Uterus (tissue), 2 donors: Measurements from ENCODE around the gene PRRT1B.

ENCODE experiments used
- POLR2A ChIP-seq, 2 donors: fragments of 450-650 bp; IDR thresholded peaks; one replicate each; pipeline ENCODE4 v1.6.1; 2016; ENCODE audit warnings: antibody characterized with exemption in 2 of 2, mild to moderate bottlenecking in 1 of 2, moderate library complexity in 1 of 2
- TF ChIP-seq, protein P1 (sequence below), 4 experiments: fragments of 200-600 bp in 2 of 4; fragments of 450-650 bp in 2 of 4; sonication (generic) in 2 of 4; IDR thresholded peaks; one replicate each; pipeline ENCODE4 v1.5.1; 2016 to 2019; ENCODE audit warnings: antibody characterized with exemption in 4 of 4, mild to moderate bottlenecking in 2 of 4, moderate library complexity in 1 of 4

DNA sequence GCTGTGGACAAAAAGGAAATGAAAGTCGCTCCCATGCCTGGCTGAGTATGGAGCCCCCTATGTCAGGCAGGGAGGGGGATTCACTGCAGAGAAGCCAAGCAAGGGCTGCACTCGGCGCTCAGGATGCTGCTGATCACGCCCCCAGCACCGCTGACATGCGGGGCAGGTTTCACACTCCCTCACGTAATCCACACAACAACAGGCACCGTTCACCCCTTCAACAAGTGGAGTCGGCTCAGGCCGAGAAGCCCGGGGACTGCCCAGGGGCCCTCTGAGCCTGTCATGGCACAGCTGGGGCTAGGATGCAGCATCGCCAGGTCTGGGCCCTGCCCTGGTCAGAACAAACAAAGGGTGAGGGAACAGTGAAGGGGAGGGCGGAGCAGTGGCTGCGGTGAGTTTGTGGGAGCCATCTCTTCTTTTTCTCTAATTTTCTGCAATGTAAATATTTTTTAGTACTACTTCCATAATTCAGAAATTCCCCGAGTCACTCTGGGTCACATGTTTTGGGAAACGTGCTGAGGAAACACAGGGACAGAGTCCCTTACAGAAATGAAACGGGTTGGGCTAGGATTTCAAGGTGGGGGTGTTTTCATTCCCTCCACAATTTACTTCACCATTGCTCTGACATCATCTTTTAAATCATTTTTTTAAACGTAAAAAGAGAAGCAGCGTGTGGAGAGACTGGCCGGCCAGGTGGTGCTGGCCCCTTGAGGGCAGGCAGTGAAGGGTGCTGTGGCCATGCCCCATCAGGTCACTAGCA is 49.8 kb downstream of the PRRT1B start:
- TF ChIP-seq, protein P1, sequence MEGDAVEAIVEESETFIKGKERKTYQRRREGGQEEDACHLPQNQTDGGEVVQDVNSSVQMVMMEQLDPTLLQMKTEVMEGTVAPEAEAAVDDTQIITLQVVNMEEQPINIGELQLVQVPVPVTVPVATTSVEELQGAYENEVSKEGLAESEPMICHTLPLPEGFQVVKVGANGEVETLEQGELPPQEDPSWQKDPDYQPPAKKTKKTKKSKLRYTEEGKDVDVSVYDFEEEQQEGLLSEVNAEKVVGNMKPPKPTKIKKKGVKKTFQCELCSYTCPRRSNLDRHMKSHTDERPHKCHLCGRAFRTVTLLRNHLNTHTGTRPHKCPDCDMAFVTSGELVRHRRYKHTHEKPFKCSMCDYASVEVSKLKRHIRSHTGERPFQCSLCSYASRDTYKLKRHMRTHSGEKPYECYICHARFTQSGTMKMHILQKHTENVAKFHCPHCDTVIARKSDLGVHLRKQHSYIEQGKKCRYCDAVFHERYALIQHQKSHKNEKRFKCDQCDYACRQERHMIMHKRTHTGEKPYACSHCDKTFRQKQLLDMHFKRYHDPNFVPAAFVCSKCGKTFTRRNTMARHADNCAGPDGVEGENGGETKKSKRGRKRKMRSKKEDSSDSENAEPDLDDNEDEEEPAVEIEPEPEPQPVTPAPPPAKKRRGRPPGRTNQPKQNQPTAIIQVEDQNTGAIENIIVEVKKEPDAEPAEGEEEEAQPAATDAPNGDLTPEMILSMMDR (IDR thresholded peaks at IDR 0.05) = no peak
- TF ChIP-seq POLR2A (IDR thresholded peaks at IDR 0.05) = no peak
